Measurements from ENCODE around the gene MRPL55. TPM values are rescaled to one million over a fixed set of nuclear protein-coding genes. Genes with fewer than 3 reads are reported as not detected.

MRPL55 gene
- total and polyA plus RNA-seq, 2 experiments from 2014 or later, result 92.4 to 172 TPM

DNA sequence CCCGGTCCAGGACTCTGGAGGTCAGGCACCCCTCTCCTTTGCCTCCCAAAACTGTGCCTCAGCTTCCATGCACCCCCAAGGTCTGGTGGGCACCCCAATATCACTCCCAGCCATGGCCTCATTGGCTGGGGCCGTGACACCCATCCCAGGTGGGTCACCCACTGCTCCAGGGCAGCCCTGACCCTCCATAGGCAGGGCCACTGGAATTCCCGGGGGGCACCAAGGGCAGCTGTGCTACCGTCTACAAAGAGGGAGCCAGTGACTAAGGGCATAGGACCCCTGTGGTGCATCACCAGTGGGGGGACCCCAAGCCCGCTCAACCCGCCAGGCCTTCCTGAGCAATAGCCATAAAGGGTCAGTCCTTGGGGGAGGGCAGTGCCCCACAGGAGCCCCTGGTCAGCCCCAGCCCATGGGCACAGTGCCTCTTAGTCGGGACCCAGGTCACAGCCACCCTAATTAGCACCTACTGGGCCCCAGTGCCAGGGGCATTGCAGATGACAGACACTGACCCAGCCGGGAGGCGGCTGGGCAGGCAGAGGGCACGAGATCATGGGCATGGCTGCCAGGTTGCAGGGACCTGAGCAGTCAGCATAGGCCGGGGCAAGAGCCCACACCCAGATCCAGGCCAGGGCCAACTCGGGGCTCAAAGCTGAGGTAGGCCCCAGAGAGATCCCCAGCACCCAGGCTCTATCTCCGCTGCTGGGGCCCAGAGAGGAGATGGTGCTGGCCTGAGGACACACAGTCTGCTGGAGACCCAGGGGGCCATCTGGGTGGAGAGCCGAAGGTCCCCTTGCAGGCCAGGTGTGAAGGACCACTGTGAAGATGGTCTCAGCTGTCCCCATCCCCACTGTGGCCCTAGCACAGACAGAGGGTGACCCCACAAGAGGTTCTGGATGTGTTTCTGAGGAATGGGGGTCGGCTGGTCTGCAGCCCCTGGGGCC, 45.6 kb downstream of the MRPL55 start:
- Histone ChIP-seq H3K4me3 (no peak overlapping the region), H3K9me2 (ENCODE audit: insufficient read depth) (no peaks in the 10 kb centered on the region), H4K20me1 (replicated peaks; ENCODE audit: insufficient read depth) (no peaks in the 10 kb centered on the region), H3K36me3 (ENCODE audit: insufficient read depth) (no peaks in the 10 kb centered on the region), H3K79me2 (replicated peaks; ENCODE audit: insufficient read depth) (no peaks in the 10 kb centered on the region), H3K27ac (ENCODE audit: low read depth) (no peak overlapping the region), H3F3A (replicated peaks; ENCODE audit: low read depth) (no peaks in the 10 kb centered on the region), H3K4me1 (ENCODE audit: insufficient read depth) (peaks cover 5% of the 10 kb centered on the region; the same call in 1 of the 2 replicates), H2AFZ (no peak overlapping the region), H3K27me3 (ENCODE audit: insufficient read depth) (peaks cover 92% of the 10 kb centered on the region), H3K4me2 (no peak overlapping the region)
- Mint-ChIP-seq H3K36me3 (ENCODE audit: low read depth) (peaks cover 4% of the 10 kb centered on the region; the same call in 1 of the 3 replicates), H3K9me3 (no peaks in the 10 kb centered on the region), H3K27ac (no peak overlapping the region), H3K4me3 (no peak overlapping the region), H3K27me3 (ENCODE audit: insufficient read depth, low read depth, poor library complexity) (peaks cover 72% of the 10 kb centered on the region), H3K4me1 (peaks cover 5% of the 10 kb centered on the region)
- ATAC-seq, result no peak
- no peak for DNase-seq (ENCODE audit: low spot score)
- TF ChIP-seq EZH2phosphoT487 (IDR thresholded peaks at IDR 0.05; ENCODE audit: unreplicated experiment) (no peak), EZH2 (IDR thresholded peaks at IDR 0.05; ENCODE audit: low read depth, unreplicated experiment) (no peak), CREB1 (CRISPR knock-in tag; IDR thresholded peaks at IDR 0.05; ENCODE audit: low read depth) (no peak)
- TF ChIP-seq, protein P1, sequence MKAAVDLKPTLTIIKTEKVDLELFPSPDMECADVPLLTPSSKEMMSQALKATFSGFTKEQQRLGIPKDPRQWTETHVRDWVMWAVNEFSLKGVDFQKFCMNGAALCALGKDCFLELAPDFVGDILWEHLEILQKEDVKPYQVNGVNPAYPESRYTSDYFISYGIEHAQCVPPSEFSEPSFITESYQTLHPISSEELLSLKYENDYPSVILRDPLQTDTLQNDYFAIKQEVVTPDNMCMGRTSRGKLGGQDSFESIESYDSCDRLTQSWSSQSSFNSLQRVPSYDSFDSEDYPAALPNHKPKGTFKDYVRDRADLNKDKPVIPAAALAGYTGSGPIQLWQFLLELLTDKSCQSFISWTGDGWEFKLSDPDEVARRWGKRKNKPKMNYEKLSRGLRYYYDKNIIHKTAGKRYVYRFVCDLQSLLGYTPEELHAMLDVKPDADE (IDR thresholded peaks at IDR 0.05), result no peak

DNA sequence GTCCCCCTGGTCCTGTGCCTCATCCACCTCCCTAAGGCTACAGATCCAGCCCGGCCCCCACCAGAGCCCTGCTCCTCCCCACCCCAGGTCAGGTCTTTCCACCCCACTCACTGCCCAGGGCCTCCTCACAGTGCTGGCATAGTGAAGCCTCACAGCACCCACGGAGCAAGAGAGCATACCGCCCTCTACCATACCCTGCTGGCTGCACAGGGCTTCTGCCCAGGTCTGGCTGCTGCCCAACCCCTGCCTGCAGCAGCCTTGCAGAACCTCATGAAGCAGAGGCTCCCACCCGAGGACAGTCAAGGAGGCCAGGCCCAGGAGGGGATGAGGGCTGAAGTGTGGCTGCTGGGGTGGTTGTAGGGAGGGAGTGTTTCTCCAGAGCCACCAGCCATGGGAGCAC, 46.3 kb downstream of the MRPL55 start:
- DNase-seq (ENCODE audit: low spot score), result no peak
- H3K4me1 ChIP-seq (ENCODE audit: insufficient read depth), result peaks cover 5% of the 10 kb centered on the region; the same call in 1 of the 2 replicates
- Mint-ChIP-seq H3K27me3 (ENCODE audit: insufficient read depth, low read depth, poor library complexity) (peaks cover 79% of the 10 kb centered on the region), H3K4me3 (no peak overlapping the region), H3K4me1 (peaks cover 5% of the 10 kb centered on the region), H3K36me3 (ENCODE audit: low read depth) (peaks cover 4% of the 10 kb centered on the region; the same call in 1 of the 3 replicates), H3K9me3 (no peaks in the 10 kb centered on the region), H3K27ac (no peak overlapping the region)
- TF ChIP-seq, protein P2, sequence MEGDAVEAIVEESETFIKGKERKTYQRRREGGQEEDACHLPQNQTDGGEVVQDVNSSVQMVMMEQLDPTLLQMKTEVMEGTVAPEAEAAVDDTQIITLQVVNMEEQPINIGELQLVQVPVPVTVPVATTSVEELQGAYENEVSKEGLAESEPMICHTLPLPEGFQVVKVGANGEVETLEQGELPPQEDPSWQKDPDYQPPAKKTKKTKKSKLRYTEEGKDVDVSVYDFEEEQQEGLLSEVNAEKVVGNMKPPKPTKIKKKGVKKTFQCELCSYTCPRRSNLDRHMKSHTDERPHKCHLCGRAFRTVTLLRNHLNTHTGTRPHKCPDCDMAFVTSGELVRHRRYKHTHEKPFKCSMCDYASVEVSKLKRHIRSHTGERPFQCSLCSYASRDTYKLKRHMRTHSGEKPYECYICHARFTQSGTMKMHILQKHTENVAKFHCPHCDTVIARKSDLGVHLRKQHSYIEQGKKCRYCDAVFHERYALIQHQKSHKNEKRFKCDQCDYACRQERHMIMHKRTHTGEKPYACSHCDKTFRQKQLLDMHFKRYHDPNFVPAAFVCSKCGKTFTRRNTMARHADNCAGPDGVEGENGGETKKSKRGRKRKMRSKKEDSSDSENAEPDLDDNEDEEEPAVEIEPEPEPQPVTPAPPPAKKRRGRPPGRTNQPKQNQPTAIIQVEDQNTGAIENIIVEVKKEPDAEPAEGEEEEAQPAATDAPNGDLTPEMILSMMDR (conservative IDR thresholded peaks at IDR 0.05; ENCODE audit: low read depth in 2 of 2), result peak in 1 of 2 experiments; percentile 29; a peak in 1 of 4 replicates
- no peak for TF ChIP-seq EZH2 (IDR thresholded peaks at IDR 0.05; ENCODE audit: low read depth, unreplicated experiment)
- TF ChIP-seq NANOG (IDR thresholded peaks at IDR 0.05; ENCODE audit: borderline replicate concordance), result no peak
- TF ChIP-seq, protein P3, sequence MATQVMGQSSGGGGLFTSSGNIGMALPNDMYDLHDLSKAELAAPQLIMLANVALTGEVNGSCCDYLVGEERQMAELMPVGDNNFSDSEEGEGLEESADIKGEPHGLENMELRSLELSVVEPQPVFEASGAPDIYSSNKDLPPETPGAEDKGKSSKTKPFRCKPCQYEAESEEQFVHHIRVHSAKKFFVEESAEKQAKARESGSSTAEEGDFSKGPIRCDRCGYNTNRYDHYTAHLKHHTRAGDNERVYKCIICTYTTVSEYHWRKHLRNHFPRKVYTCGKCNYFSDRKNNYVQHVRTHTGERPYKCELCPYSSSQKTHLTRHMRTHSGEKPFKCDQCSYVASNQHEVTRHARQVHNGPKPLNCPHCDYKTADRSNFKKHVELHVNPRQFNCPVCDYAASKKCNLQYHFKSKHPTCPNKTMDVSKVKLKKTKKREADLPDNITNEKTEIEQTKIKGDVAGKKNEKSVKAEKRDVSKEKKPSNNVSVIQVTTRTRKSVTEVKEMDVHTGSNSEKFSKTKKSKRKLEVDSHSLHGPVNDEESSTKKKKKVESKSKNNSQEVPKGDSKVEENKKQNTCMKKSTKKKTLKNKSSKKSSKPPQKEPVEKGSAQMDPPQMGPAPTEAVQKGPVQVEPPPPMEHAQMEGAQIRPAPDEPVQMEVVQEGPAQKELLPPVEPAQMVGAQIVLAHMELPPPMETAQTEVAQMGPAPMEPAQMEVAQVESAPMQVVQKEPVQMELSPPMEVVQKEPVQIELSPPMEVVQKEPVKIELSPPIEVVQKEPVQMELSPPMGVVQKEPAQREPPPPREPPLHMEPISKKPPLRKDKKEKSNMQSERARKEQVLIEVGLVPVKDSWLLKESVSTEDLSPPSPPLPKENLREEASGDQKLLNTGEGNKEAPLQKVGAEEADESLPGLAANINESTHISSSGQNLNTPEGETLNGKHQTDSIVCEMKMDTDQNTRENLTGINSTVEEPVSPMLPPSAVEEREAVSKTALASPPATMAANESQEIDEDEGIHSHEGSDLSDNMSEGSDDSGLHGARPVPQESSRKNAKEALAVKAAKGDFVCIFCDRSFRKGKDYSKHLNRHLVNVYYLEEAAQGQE (IDR thresholded peaks at IDR 0.05; ENCODE audit: unreplicated experiment), result no peak
- no peak for TF ChIP-seq ZNF331 (CRISPR knock-in tag; IDR thresholded peaks at IDR 0.05; ENCODE audit: low read depth)
- no peak for TF ChIP-seq JUNB (IDR thresholded peaks at IDR 0.05; ENCODE audit: unreplicated experiment)
- TF ChIP-seq, protein P1 (IDR thresholded peaks at IDR 0.05), result no peak
- TF ChIP-seq POLR2AphosphoS5 (IDR thresholded peaks at IDR 0.05; ENCODE audit: low read depth), result no peak
- no peaks in the 10 kb centered on the region for H3F3A ChIP-seq (replicated peaks; ENCODE audit: low read depth)
- no peaks in the 10 kb centered on the region for H3K79me2 ChIP-seq (replicated peaks; ENCODE audit: insufficient read depth)
- no peaks in the 10 kb centered on the region for H4K20me1 ChIP-seq (replicated peaks; ENCODE audit: insufficient read depth)
- no peak overlapping the region for H2AFZ ChIP-seq
- H3K4me3 ChIP-seq, result no peak overlapping the region
- no peak for ATAC-seq
- no peak overlapping the region for H3K4me2 ChIP-seq
- H3K9me2 ChIP-seq (ENCODE audit: insufficient read depth), result no peaks in the 10 kb centered on the region
- no peak overlapping the region for H3K27ac ChIP-seq (ENCODE audit: low read depth)
- peaks cover 92% of the 10 kb centered on the region for H3K27me3 ChIP-seq (ENCODE audit: insufficient read depth)
- no peaks in the 10 kb centered on the region for H3K36me3 ChIP-seq (ENCODE audit: insufficient read depth)

Data from GM23338 (cell line).